Lower lobe of right lung (tissue), 2 donors: ENCODE data around the gene KCNQ1. TPM values are rescaled to one million over a fixed set of nuclear protein-coding genes. Genes with fewer than 3 reads are reported as not detected.

Experiments
- ATAC-seq, 2 donors: fragments of 200-7000 bp; cut with Tn5 transposase; one replicate each; pipeline ENCODE4 v1.9.1; 2020 to 2022; ENCODE audit warnings: mild to moderate bottlenecking in 2 of 2, moderate library complexity in 2 of 2
- DNase-seq: peaks from one replicate; pipeline ENCODE4 v3.0.0-alpha.2; 2020
- H3K27ac ChIP-seq: fragments of 200-600 bp; one replicate; pipeline ENCODE4 v1.8.0; 2022
- H3K27me3 ChIP-seq: fragments of 200-600 bp; one replicate; pipeline ENCODE4 v1.8.0; 2022; ENCODE audit warnings: low read depth
- H3K36me3 ChIP-seq: fragments of 200-600 bp; one replicate; pipeline ENCODE4 v1.8.0; 2022; ENCODE audit warnings: mild to moderate bottlenecking
- H3K4me1 ChIP-seq: fragments of 200-600 bp; one replicate; pipeline ENCODE4 v1.8.0; 2022
- H3K4me3 ChIP-seq: fragments of 200-600 bp; one replicate; pipeline ENCODE4 v1.8.0; 2022; ENCODE audit warnings: mild to moderate bottlenecking
- H3K9me3 ChIP-seq: fragments of 200-600 bp; one replicate; pipeline ENCODE4 v1.8.0; 2022
- CTCF ChIP-seq: fragments of 200-600 bp; IDR thresholded peaks from one replicate; pipeline ENCODE4 v1.8.0; 2022; ENCODE audit warnings: antibody characterized with exemption, mild to moderate bottlenecking
- intact Hi-C: fragments of 100-400 bp; cut with DNase I; formaldehyde crosslinking; loops from one replicate; pipeline ENCODE4 v1.11.0; 2022
- total RNA-seq: library from RNA; stranded (reverse); fragmentation: NEBNext Ultra II Directional; extraction: Animal tissue kit (Norgen Biotek cat#: 25700); gene quantifications from one replicate; pipeline ENCODE4 v1.2.1, GENCODE V29; 2021
- donor health status: DM: no; HTN: yes; CAD: no; lungs with severe emphysema.

Gene KCNQ1
- total RNA-seq, 1 donor from 2014 or later, result 51.0 TPM

GRCh38 chr11:2427721-2428321, 17.0 kb upstream of the KCNQ1 start:
- intact Hi-C loops, result loop anchor here (5.0 to 10.0 kb wide), 2 partner anchors 104 to 123 kb away; partner anchors contain the start of genes C11orf21 and TSPAN32
- Histone ChIP-seq H3K36me3 (no peaks in the 10 kb centered on the region), H3K9me3 (no peaks in the 10 kb centered on the region), H3K27me3 (no peaks in the 10 kb centered on the region), H3K4me3 (no peak overlapping the region), H3K27ac (no peak overlapping the region), H3K4me1 (no peaks in the 10 kb centered on the region)
- DNase-seq, result no peak
- ATAC-seq, result peak in 1 of 2 donors; percentile 2
- no peak for TF ChIP-seq CTCF

GRCh38 chr11:2428322-2428795, 16.4 kb upstream of the KCNQ1 start:
- Histone ChIP-seq H3K4me3 (no peak overlapping the region), H3K9me3 (no peaks in the 10 kb centered on the region), H3K27ac (no peak overlapping the region), H3K27me3 (no peaks in the 10 kb centered on the region), H3K36me3 (no peaks in the 10 kb centered on the region), H3K4me1 (no peaks in the 10 kb centered on the region)
- intact Hi-C loops, result loop anchor here (5.0 to 10.0 kb wide), 2 partner anchors 104 to 124 kb away; partner anchors contain the start of genes C11orf21 and TSPAN32
- peak; percentile 86 for DNase-seq
- peak; percentile 82 to 90 for ATAC-seq
- TF ChIP-seq CTCF, result peak; percentile 91

GRCh38 chr11:2431395-2431794, 13.4 kb upstream of the KCNQ1 start:
- no peaks in the 10 kb centered on the region for H3K9me3 ChIP-seq
- no peaks in the 10 kb centered on the region for H3K36me3 ChIP-seq
- no peak for ATAC-seq
- no peak overlapping the region for H3K4me3 ChIP-seq
- H3K27ac ChIP-seq, result no peak overlapping the region
- no peaks in the 10 kb centered on the region for H3K4me1 ChIP-seq
- H3K27me3 ChIP-seq, result no peaks in the 10 kb centered on the region
- DNase-seq, result no peak
- TF ChIP-seq CTCF, result no peak
- intact Hi-C loops, result no loop called here

- ATAC-seq (no peak), DNase-seq (peak; percentile 37)
- Histone ChIP-seq H3K4me1 (no peaks in the 10 kb centered on the region), H3K36me3 (no peaks in the 10 kb centered on the region), H3K9me3 (no peaks in the 10 kb centered on the region), H3K27me3 (no peaks in the 10 kb centered on the region), H3K4me3 (no peak overlapping the region), H3K27ac (no peak overlapping the region)
- TF ChIP-seq CTCF, result no peak
- intact Hi-C loops, result no loop called here
Observed at GRCh38 chr11:2432171-2432621, 12.6 kb upstream of the KCNQ1 start.

GRCh38 chr11:2432628-2433071, 12.2 kb upstream of the KCNQ1 start:
- Histone ChIP-seq H3K4me3 (no peak overlapping the region), H3K36me3 (no peaks in the 10 kb centered on the region), H3K9me3 (no peaks in the 10 kb centered on the region), H3K27me3 (no peaks in the 10 kb centered on the region), H3K27ac (no peak overlapping the region), H3K4me1 (no peaks in the 10 kb centered on the region)
- DNase-seq (peak; percentile 31), ATAC-seq (no peak)
- TF ChIP-seq CTCF, result no peak
- intact Hi-C loops, result no loop called here
